Gastroesophageal sphincter (tissue), 4 donors: Measurements from ENCODE around the gene RASSF5. TPM values are rescaled to one million over a fixed set of nuclear protein-coding genes. Genes with fewer than 3 reads are reported as not detected.
A peak's percentile ranks its signal among the peaks of the same experiment; 100 is the strongest.

Experiments
- ATAC-seq: fragments of 150-250 bp; one replicate; pipeline ENCODE4 v1.9.1; 2016; ENCODE audit warnings: mild to moderate bottlenecking, moderate library complexity
- H3K27ac ChIP-seq, 4 donors: fragments of 200-600 bp; sonication (generic) in 3 of 4; 1 replicate in 3 of 4; 2 replicates in 1 of 4; pipeline ENCODE4 v1.5.1; 2016 to 2019
- H3K27me3 ChIP-seq: fragments of 200-600 bp; sonication (generic); one replicate; pipeline ENCODE4 v1.5.1; 2019
- H3K36me3 ChIP-seq, 2 donors: fragments of 200-600 bp; sonication (generic); one replicate each; pipeline ENCODE4 v1.5.1; 2019; ENCODE audit warnings: control low read depth in 1 of 2
- H3K4me1 ChIP-seq, 3 donors: fragments of 200-600 bp; sonication (generic); 1 replicate in 2 of 3; 2 replicates in 1 of 3; pipeline ENCODE4 v1.5.1; 2016 to 2019; ENCODE audit warnings: control low read depth in 2 of 3
- H3K4me3 ChIP-seq, 2 donors: fragments of 200-600 bp; sonication (generic); one replicate each; pipeline ENCODE4 v1.5.1; 2019; ENCODE audit warnings: mild to moderate bottlenecking in 1 of 2, moderate library complexity in 1 of 2
- H3K9me3 ChIP-seq, 3 donors: fragments of 200-600 bp; sonication (generic); one replicate each; pipeline ENCODE4 v1.5.1; 2017 to 2019; ENCODE audit warnings: control low read depth in 2 of 3
- CTCF ChIP-seq, 4 experiments: fragments of 200-600 bp in 2 of 4; fragments of 450-650 bp in 2 of 4; sonication (generic) in 1 of 4; IDR thresholded peaks; one replicate each; pipeline ENCODE4 v1.5.1; 2017 to 2019; ENCODE audit warnings: antibody characterized with exemption in 4 of 4, mild to moderate bottlenecking in 2 of 4, moderate library complexity in 2 of 4
- EP300 ChIP-seq: sonication (generic); formaldehyde crosslinking; IDR thresholded peaks from one replicate; pipeline ENCODE4 v1.6.1; 2017; ENCODE audit warnings: antibody characterized with exemption, mild to moderate bottlenecking
- POLR2A ChIP-seq, 2 donors: fragments of 450-650 bp; IDR thresholded peaks; one replicate each; pipeline ENCODE4 v1.6.1; 2017; ENCODE audit warnings: antibody characterized with exemption in 2 of 2, mild to moderate bottlenecking in 2 of 2, moderate library complexity in 1 of 2
- POLR2AphosphoS5 ChIP-seq: sonication (generic); formaldehyde crosslinking; IDR thresholded peaks from one replicate; pipeline ENCODE4 v1.6.1; 2017; ENCODE audit warnings: antibody characterized with exemption
- WGBS, 2 donors: methylation state at CpG; one replicate each; pipeline ENCODE4 v1.1.5; 2018; ENCODE audit warnings: low coverage in 1 of 2; 5-methylcytosine and 5-hydroxymethylcytosine counted together
- total RNA-seq, 4 donors: library from RNA; depleted of rRNA; stranded (reverse); fragments of >200 nt; gene quantifications; one replicate each; pipeline ENCODE4 v1.1.0, GENCODE V29; 2016

Gene RASSF5
- total RNA-seq, 4 donors from 2014 or later = 6.2 to 23.3 (median 8.5) TPM

GRCh38 chr1:206500046-206500445 is 7.3 kb upstream of the RASSF5 start:
- ATAC-seq = no peak
- H3K27ac ChIP-seq = no peak overlapping the region
- H3K4me3 ChIP-seq = no peak overlapping the region
- peaks cover 4% of the 10 kb centered on the region for H3K27me3 ChIP-seq
- no peaks in the 10 kb centered on the region for H3K9me3 ChIP-seq
- peaks cover 0 to 56% (median 23%) of the 10 kb centered on the region in 3 donors for H3K4me1 ChIP-seq
- 94 to 100% methylated on average over 2 of the region's 3 CpGs for WGBS, 2 donors
- TF ChIP-seq CTCF (IDR thresholded peaks at IDR 0.05) (no peak), EP300 (no peak), POLR2A (IDR thresholded peaks at IDR 0.05) (no peak)
- H3K36me3 ChIP-seq = no peaks in the 10 kb centered on the region

- H3K9me3 ChIP-seq = no peaks in the 10 kb centered on the region
- H3K27ac ChIP-seq = peak overlapping the region in 3 of 4 donors; percentile 36 to 51 (median 37)
- peaks cover 0 to 43% (median 9%) of the 10 kb centered on the region in 3 donors for H3K4me1 ChIP-seq
- no peaks in the 10 kb centered on the region for H3K36me3 ChIP-seq
- TF ChIP-seq POLR2AphosphoS5 (no peak), EP300 (no peak), POLR2A (IDR thresholded peaks at IDR 0.05) (no peak), CTCF (IDR thresholded peaks at IDR 0.05) (no peak)
- H3K4me3 ChIP-seq = no peak overlapping the region
- WGBS, 2 donors = 80 to 100% methylated on average over 1 of the region's 5 CpGs
- peaks cover 20% of the 10 kb centered on the region for H3K27me3 ChIP-seq
- no peak for ATAC-seq
These were observed 5.5 kb upstream of the RASSF5 start for GRCh38 chr1:206501881-206502280.

GRCh38 chr1:206502403-206502802 is 4.9 kb upstream of the RASSF5 start:
- H3K27ac ChIP-seq = no peak overlapping the region

GRCh38 chr1:206502812-206503211 is 4.5 kb upstream of the RASSF5 start:
- H3K9me3 ChIP-seq = no peaks in the 10 kb centered on the region
- ATAC-seq = no peak
- no peak overlapping the region for H3K4me3 ChIP-seq
- 89 to 100% methylated on average over 1 of the region's 1 CpG for WGBS, 2 donors
- TF ChIP-seq POLR2A (IDR thresholded peaks at IDR 0.05) = no peak
- TF ChIP-seq EP300 = no peak
- TF ChIP-seq POLR2AphosphoS5 = no peak
- TF ChIP-seq CTCF (IDR thresholded peaks at IDR 0.05) = no peak
- H3K27me3 ChIP-seq = peaks cover 30% of the 10 kb centered on the region
- H3K27ac ChIP-seq = no peak overlapping the region
- H3K4me1 ChIP-seq = peaks cover 0 to 48% (median 9%) of the 10 kb centered on the region in 3 donors
- H3K36me3 ChIP-seq = no peaks in the 10 kb centered on the region

More at GRCh38 chr1:206502403-206502802, 4.9 kb upstream of the RASSF5 start:
- Histone ChIP-seq H3K4me3 (no peak overlapping the region), H3K27me3 (peaks cover 26% of the 10 kb centered on the region), H3K4me1 (peaks cover 0 to 43% (median 9%) of the 10 kb centered on the region in 3 donors), H3K9me3 (no peaks in the 10 kb centered on the region), H3K36me3 (no peaks in the 10 kb centered on the region)
- TF ChIP-seq EP300 = no peak
- no peak for TF ChIP-seq POLR2AphosphoS5
- TF ChIP-seq POLR2A (IDR thresholded peaks at IDR 0.05) = no peak
- no peak for TF ChIP-seq CTCF (IDR thresholded peaks at IDR 0.05)
- WGBS, 2 donors = 81% methylated on average over 2 of the region's 2 CpGs; no CpG with 5 or more reads in 1 of the 2 donors
- no peak for ATAC-seq

- ATAC-seq = peak; percentile 61
- Histone ChIP-seq H3K9me3 (no peaks in the 10 kb centered on the region), H3K27ac (peak overlapping the region in 1 of 4 donors; percentile 24), H3K4me1 (peaks cover 0 to 56% (median 9%) of the 10 kb centered on the region in 3 donors), H3K27me3 (peaks cover 37% of the 10 kb centered on the region), H3K4me3 (no peak overlapping the region), H3K36me3 (no peaks in the 10 kb centered on the region)
- WGBS, 2 donors = 35 to 84% methylated on average over 2 to 8 of the region's 8 CpGs
- TF ChIP-seq POLR2A (IDR thresholded peaks at IDR 0.05) = no peak
- no peak for TF ChIP-seq CTCF (IDR thresholded peaks at IDR 0.05)
- peak; percentile 62 for TF ChIP-seq POLR2AphosphoS5
- TF ChIP-seq EP300 = no peak
These were observed 3.6 kb upstream of the RASSF5 start for GRCh38 chr1:206503591-206504362.
